ENCODE data around the gene ADGRG3. TPM values are rescaled to one million over a fixed set of nuclear protein-coding genes. Genes with fewer than 3 reads are reported as not detected.

Gene ADGRG3
- total RNA-seq, 1 donor from 2014 or later: not detected

DNA sequence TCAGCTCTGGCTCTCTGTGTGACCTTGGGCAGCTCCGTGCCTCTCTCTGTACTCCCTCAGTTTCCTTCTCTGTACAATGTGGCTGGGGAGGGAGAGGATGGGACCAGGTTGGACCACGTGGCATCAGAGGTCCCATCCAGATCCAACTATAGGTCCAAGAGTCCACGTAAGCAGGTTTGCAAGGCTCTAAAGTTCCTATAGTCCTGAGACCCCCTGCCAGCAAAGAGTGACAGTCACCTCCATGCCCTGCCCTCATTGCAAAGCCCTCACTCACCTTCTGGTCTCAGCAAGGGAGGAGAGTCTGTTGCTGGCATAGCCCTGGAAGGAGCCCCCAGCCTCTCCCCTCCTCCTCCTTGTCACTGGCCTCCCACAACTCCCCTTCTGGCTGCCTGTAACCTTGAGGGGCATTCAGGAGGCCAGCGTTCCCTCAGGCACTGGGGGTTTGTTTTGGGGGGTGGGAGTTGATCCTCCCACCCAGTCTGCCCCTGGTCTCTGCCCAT, 20.4 kb downstream of the ADGRG3 start:
- Mint-ChIP-seq H3K4me3 (no peak overlapping the region), H3K36me3 (ENCODE audit: low read depth) (peaks cover 1% of the 10 kb centered on the region), H3K9me3 (no peaks in the 10 kb centered on the region), H3K4me1 (ENCODE audit: low read depth) (peaks cover 29% of the 10 kb centered on the region), H3K27ac (no peak overlapping the region), H3K27me3 (ENCODE audit: insufficient read depth) (peaks cover 2% of the 10 kb centered on the region)
- no peak for DNase-seq (ENCODE audit: low spot score)
- intact Hi-C loops (cut with micrococcal nuclease): no loop called here

- Mint-ChIP-seq H3K4me1 (ENCODE audit: low read depth) (peaks cover 29% of the 10 kb centered on the region), H3K27me3 (ENCODE audit: insufficient read depth) (peaks cover 2% of the 10 kb centered on the region), H3K36me3 (ENCODE audit: low read depth) (peaks cover 1% of the 10 kb centered on the region), H3K9me3 (no peaks in the 10 kb centered on the region), H3K4me3 (peak overlapping the region; percentile 62), H3K27ac (peak overlapping the region; percentile 92)
- DNase-seq (ENCODE audit: low spot score): no peak
- intact Hi-C loops (cut with micrococcal nuclease): no loop called here
Observed at GRCh38 chr16:57688987-57689761, 21.1 kb downstream of the ADGRG3 start.

DNA sequence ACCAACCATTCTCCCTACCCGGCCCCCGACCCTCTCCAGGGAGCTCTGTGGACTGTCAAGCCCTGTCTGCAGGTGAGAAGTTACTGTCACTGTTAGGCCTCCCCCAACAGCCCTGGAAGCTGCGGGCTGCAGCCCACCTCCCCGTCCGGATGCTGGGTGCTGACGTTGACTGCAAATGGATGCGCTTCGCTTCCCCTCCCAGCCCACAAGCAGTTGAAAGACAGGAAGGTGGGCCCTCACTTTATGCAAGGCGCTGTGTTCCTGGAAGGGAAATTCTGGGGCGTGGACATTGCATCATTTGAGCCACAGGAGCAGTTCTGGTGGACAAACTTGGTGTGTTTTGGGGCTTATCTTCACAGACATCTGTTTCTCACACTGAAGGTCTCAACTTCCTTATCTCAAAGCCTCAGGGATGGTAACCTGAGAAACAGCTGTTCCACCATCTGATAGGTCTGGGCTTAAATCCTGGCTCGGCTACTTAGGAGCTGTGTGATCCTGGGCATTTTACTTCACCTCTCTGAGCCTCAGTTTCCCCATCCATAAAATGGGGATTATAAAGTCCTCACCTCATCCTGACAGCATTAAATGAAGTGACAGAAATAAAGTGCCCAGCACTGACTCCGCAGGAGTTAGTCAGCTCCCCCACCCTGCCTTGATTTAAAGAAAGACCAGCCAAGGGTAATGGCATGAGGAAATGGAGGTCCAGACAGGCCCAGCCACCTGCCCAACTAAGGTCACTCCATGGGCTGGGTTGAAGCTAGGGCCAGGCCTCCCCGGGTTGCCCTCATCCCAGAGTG, 21.9 kb downstream of the ADGRG3 start:
- Mint-ChIP-seq H3K36me3 (ENCODE audit: low read depth) (peaks cover 1% of the 10 kb centered on the region), H3K27me3 (ENCODE audit: insufficient read depth) (peaks cover 2% of the 10 kb centered on the region), H3K4me3 (peak overlapping the region; percentile 30), H3K9me3 (no peaks in the 10 kb centered on the region), H3K27ac (peak overlapping the region; percentile 92), H3K4me1 (ENCODE audit: low read depth) (peaks cover 35% of the 10 kb centered on the region)
- peak; percentile 51 for DNase-seq (ENCODE audit: low spot score)
- intact Hi-C loops (cut with micrococcal nuclease): no loop called here

- peaks cover 1% of the 10 kb centered on the region for H3K36me3 Mint-ChIP-seq (ENCODE audit: low read depth)
- H3K9me3 Mint-ChIP-seq: no peaks in the 10 kb centered on the region
- H3K27ac Mint-ChIP-seq: peak overlapping the region; percentile 44
- H3K27me3 Mint-ChIP-seq (ENCODE audit: insufficient read depth): peaks cover 2% of the 10 kb centered on the region
- intact Hi-C loops (cut with micrococcal nuclease): no loop called here
- H3K4me1 Mint-ChIP-seq (ENCODE audit: low read depth): peaks cover 40% of the 10 kb centered on the region
- no peak for DNase-seq (ENCODE audit: low spot score)
- no peak overlapping the region for H3K4me3 Mint-ChIP-seq
Observed at GRCh38 chr16:57690782-57691471, 22.8 kb downstream of the ADGRG3 start.

DNA sequence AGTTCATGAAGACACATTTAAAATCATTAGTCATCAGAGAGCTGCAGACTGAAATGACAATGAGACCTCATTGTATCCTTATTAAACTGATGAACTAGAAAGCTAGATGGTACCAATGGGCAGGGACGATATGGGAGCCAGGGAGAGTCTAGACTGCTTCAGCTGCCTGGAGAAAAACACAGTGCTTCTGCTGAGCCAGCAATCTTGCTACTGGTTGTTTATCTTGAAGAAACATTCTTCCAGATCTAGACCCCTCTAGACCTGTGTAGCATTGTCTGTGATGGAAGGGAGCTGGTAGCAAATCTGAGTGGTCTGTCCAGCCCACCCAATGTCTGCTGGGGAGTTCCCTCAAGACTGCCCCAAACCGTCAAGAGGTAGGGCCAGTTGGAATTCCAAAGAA, 24.5 kb downstream of the ADGRG3 start:
- peaks cover 40% of the 10 kb centered on the region for H3K4me1 Mint-ChIP-seq (ENCODE audit: low read depth)

GRCh38 chr16:57693550-57693949, 25.4 kb downstream of the ADGRG3 start:
- H3K4me3 Mint-ChIP-seq: no peak overlapping the region
- H3K27me3 Mint-ChIP-seq (ENCODE audit: insufficient read depth): no peaks in the 10 kb centered on the region
- H3K9me3 Mint-ChIP-seq: no peaks in the 10 kb centered on the region
- intact Hi-C loops (cut with micrococcal nuclease): no loop called here
- peaks cover 1% of the 10 kb centered on the region for H3K36me3 Mint-ChIP-seq (ENCODE audit: low read depth)
- no peak for DNase-seq (ENCODE audit: low spot score)
- peaks cover 34% of the 10 kb centered on the region for H3K4me1 Mint-ChIP-seq (ENCODE audit: low read depth)
- H3K27ac Mint-ChIP-seq: no peak overlapping the region

More for the DNA sequence above, 24.5 kb downstream of the ADGRG3 start:
- no peak overlapping the region for H3K4me3 Mint-ChIP-seq
- peaks cover 1% of the 10 kb centered on the region for H3K36me3 Mint-ChIP-seq (ENCODE audit: low read depth)
- H3K9me3 Mint-ChIP-seq: no peaks in the 10 kb centered on the region
- DNase-seq (ENCODE audit: low spot score): no peak
- intact Hi-C loops (cut with micrococcal nuclease): no loop called here
- no peaks in the 10 kb centered on the region for H3K27me3 Mint-ChIP-seq (ENCODE audit: insufficient read depth)
- H3K27ac Mint-ChIP-seq: no peak overlapping the region

DNA sequence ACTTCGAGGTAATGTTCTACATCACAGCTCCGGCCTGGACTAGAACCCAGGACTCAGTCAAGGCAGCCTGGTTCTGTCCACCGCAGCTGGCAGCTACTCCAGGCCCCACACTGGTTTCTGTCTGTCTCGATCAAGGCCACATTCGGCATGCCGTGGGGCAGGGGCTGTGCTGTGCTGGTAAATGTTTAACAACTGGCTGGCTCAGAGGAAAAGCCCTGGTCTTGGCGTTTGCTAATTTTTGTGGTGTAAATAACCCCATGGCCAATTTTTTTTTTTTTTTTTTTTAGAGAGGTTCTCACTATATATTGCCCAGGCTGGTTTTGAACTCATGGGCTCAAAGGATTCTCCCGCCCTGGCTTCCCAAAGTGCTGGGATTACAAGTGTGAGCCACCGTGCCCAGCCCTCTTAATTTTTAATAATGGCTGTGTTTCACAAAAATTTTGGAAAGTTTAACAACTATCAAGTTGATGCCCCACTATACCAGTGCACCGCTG, 26.2 kb downstream of the ADGRG3 start:
- intact Hi-C loops (cut with micrococcal nuclease): no loop called here
- Mint-ChIP-seq H3K4me3 (no peak overlapping the region), H3K4me1 (ENCODE audit: low read depth) (peaks cover 29% of the 10 kb centered on the region), H3K27me3 (ENCODE audit: insufficient read depth) (no peaks in the 10 kb centered on the region), H3K9me3 (no peaks in the 10 kb centered on the region), H3K27ac (no peak overlapping the region), H3K36me3 (ENCODE audit: low read depth) (peaks cover 1% of the 10 kb centered on the region)
- no peak for DNase-seq (ENCODE audit: low spot score)

- peaks cover 1% of the 10 kb centered on the region for H3K36me3 Mint-ChIP-seq (ENCODE audit: low read depth)
- intact Hi-C loops (cut with micrococcal nuclease): no loop called here
- H3K27ac Mint-ChIP-seq: peak within 1 kb of the TSS; percentile 63
- H3K9me3 Mint-ChIP-seq: no peaks in the 10 kb centered on the region
- DNase-seq (ENCODE audit: low spot score): peak; percentile 5
- H3K4me1 Mint-ChIP-seq (ENCODE audit: low read depth): peaks cover 21% of the 10 kb centered on the region
- peak within 1 kb of the TSS; percentile 68 for H3K4me3 Mint-ChIP-seq
- no peaks in the 10 kb centered on the region for H3K27me3 Mint-ChIP-seq (ENCODE audit: insufficient read depth)
Observed at GRCh38 chr16:57694725-57695679, 26.9 kb downstream of the ADGRG3 start, which contains the start of gene DRC7. DRC7 (plus strand) TSS chr16:57694806; CDS start chr16:57697950, 3,144 bp downstream.

DNA sequence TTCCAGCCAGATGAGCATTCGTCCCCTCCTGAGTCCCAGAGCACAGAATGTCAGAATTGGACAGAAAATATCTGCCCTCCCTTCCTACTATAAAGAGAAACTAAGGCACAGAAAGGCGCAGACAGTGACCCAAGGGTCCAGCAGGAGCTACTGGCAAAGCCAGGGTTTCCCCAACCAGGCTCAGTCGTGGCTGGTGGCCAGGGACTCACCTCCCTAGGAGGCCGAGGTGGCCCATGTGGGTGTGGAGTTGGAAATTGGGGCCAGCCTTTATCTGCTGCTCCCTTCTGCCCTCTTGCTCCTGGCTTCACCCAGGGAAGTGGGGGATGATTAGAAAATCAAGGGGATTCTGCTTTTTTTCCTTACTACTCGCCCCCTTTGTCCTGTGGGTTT, 27.6 kb downstream of the ADGRG3 start:
- Mint-ChIP-seq H3K27me3 (ENCODE audit: insufficient read depth) (no peaks in the 10 kb centered on the region), H3K36me3 (ENCODE audit: low read depth) (peaks cover 1% of the 10 kb centered on the region), H3K27ac (no peak overlapping the region), H3K9me3 (no peaks in the 10 kb centered on the region), H3K4me1 (ENCODE audit: low read depth) (peaks cover 15% of the 10 kb centered on the region), H3K4me3 (no peak overlapping the region)
- no peak for DNase-seq (ENCODE audit: low spot score)
- intact Hi-C loops (cut with micrococcal nuclease): no loop called here

DNA sequence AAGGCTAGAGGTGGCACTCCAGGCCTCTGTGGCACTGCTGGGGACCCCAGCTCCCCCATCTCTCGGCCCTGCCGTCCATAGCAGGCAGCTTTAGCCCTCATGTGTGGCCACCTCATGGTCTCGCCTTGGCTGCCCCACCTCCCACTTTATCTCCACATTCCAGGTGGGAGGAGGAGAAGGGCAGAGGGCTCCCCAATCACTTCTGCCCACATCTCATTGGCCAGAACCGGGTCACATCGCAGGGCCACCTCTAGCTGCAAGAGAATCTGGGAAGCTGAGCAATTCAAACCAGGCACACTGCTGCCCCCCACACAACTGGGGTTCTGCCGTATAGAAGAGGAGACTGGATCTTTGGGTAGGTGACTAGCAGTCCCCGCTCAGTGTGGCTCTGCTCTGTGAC, 28.1 kb downstream of the ADGRG3 start:
- intact Hi-C loops (cut with micrococcal nuclease): no loop called here
- H3K9me3 Mint-ChIP-seq: no peaks in the 10 kb centered on the region
- H3K27me3 Mint-ChIP-seq (ENCODE audit: insufficient read depth): no peaks in the 10 kb centered on the region
- H3K4me1 Mint-ChIP-seq (ENCODE audit: low read depth): peaks cover 11% of the 10 kb centered on the region
- H3K27ac Mint-ChIP-seq: no peak overlapping the region
- no peak overlapping the region for H3K4me3 Mint-ChIP-seq
- no peak for DNase-seq (ENCODE audit: low spot score)
- no peaks in the 10 kb centered on the region for H3K36me3 Mint-ChIP-seq (ENCODE audit: low read depth)

DNA sequence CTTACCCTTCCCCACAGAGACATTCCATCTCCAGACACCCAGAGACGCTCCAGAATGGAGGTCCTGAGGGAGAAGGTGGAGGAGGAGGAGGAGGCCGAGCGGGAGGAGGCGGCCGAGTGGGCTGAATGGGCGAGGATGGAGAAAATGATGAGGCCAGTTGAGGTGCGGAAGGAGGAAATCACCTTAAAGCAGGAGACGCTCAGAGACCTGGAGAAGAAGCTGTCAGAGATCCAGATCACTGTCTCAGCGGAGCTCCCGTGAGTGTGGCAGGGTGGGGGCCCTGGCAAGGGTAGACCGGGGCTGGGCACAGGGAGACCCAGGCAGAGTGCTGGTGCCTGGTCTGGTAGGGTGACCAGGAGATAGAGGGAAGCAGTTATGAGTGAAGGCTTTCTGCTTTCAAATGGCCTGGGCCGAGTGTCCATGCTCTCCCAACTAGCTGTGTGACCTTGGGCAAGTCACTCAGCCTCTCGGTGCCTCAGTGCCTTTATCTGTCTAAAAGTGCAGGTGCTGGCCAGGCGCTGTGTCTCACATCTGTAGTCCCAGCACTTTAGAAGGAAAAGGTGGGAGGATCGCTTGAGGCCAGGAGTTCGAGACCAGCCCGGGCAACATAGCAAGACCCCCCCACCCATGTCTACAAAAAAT, 29.9 kb downstream of the ADGRG3 start:
- DNase-seq (ENCODE audit: low spot score): no peak
- H3K4me3 Mint-ChIP-seq: no peak overlapping the region
- H3K36me3 Mint-ChIP-seq (ENCODE audit: low read depth): no peaks in the 10 kb centered on the region
- peaks cover 2% of the 10 kb centered on the region for H3K27me3 Mint-ChIP-seq (ENCODE audit: insufficient read depth)
- H3K27ac Mint-ChIP-seq: no peak overlapping the region
- peaks cover 11% of the 10 kb centered on the region for H3K4me1 Mint-ChIP-seq (ENCODE audit: low read depth)
- intact Hi-C loops (cut with micrococcal nuclease): no loop called here
- H3K9me3 Mint-ChIP-seq: no peaks in the 10 kb centered on the region

Measured in activated T-helper 1 cell treated with anti-CD3 and anti-CD28 coated beads, Interleukin-12 subunit alpha, Interleukin-12 subunit beta, Interleukin-2, Interleukin-4 antibody, amounts not matched to agents 30 ng/mL and 10 ng/mL and 1 ng/mL, durations not matched to agents 14 hours and 24 hours and 36 hours (primary cell).